Body of pancreas (tissue), 4 donors: ENCODE results near the gene MYOZ2.

Experiments used
- POLR2A ChIP-seq, 3 donors: fragments of 450-650 bp; IDR thresholded peaks; one replicate each; pipeline ENCODE4 v1.6.1; 2016; ENCODE audit warnings: antibody characterized with exemption in 3 of 3, mild to moderate bottlenecking in 2 of 3
- TF ChIP-seq, protein P1 (sequence below), 7 experiments: fragments of 450-650 bp in 4 of 7; fragments of 200-600 bp in 3 of 7; sonication (generic) in 3 of 7; IDR thresholded peaks; one replicate each; pipeline ENCODE4 v1.5.1; 2016 to 2019; ENCODE audit warnings: antibody characterized with exemption in 7 of 7

DNA sequence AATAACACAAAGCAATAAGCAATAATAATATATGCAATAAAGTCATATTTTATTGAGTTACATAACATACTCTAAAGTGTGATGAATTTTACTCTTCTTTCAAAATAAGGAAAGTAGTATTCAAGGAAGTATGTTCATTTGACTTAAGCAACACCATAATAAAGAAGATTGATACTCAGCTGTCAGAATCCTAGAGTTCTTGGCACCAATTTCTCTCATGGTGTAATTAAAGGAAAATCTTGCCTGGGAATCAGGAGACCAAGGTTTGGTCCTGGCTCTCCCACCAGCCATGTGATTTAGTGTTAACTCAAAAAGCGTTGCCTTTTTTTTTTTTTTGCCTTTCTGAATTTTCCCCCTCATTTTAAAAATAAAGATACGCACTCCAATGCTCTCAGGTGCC lies 17.1 kb downstream of the MYOZ2 start:
- TF ChIP-seq, protein P1, sequence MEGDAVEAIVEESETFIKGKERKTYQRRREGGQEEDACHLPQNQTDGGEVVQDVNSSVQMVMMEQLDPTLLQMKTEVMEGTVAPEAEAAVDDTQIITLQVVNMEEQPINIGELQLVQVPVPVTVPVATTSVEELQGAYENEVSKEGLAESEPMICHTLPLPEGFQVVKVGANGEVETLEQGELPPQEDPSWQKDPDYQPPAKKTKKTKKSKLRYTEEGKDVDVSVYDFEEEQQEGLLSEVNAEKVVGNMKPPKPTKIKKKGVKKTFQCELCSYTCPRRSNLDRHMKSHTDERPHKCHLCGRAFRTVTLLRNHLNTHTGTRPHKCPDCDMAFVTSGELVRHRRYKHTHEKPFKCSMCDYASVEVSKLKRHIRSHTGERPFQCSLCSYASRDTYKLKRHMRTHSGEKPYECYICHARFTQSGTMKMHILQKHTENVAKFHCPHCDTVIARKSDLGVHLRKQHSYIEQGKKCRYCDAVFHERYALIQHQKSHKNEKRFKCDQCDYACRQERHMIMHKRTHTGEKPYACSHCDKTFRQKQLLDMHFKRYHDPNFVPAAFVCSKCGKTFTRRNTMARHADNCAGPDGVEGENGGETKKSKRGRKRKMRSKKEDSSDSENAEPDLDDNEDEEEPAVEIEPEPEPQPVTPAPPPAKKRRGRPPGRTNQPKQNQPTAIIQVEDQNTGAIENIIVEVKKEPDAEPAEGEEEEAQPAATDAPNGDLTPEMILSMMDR (IDR thresholded peaks at IDR 0.05): no peak
- no peak for TF ChIP-seq POLR2A (IDR thresholded peaks at IDR 0.05)
